ENCODE data around the gene FGR. TPM values are rescaled to one million over a fixed set of nuclear protein-coding genes. Genes with fewer than 3 reads are reported as not detected.
A peak's percentile ranks its signal among the peaks of the same experiment; 100 is the strongest.
"Not testable (repeated sequence)": the region's sequence is repeated elsewhere in the genome, so short reads cannot be mapped to it uniquely, and the experiment has no call there.

The FGR gene
- total and polyA plus RNA-seq, 2 donors = 3.4 to 15.8 TPM

GRCh38 chr1:27635396-27636142, 584 bp upstream of the FGR start:
- H3K4me1 ChIP-seq (ENCODE audit: insufficient read depth) = no peaks in the 10 kb centered on the region
- 85% methylated on average over 11 of the region's 11 CpGs for WGBS
- no peaks in the 10 kb centered on the region for H3K36me3 ChIP-seq (ENCODE audit: insufficient read depth)
- no peak overlapping the region for H3K4me3 ChIP-seq (ENCODE audit: low read depth, low read length)
- no peak for DNase-seq (ENCODE audit: extremely low spot score)
- no peak overlapping the region for H3K27ac ChIP-seq (ENCODE audit: low read depth)

GRCh38 chr1:27634177-27634984, 604 bp downstream of the FGR start:
- Histone ChIP-seq H3K27ac (ENCODE audit: low read depth) (peak overlapping the region; percentile 28), H3K4me1 (ENCODE audit: insufficient read depth) (no peaks in the 10 kb centered on the region)

GRCh38 chr1:27633640-27634176, 1.3 kb downstream of the FGR start:
- 30% methylated on average over 17 of the region's 17 CpGs for WGBS
- no peak for DNase-seq (ENCODE audit: extremely low spot score)
- no peaks in the 10 kb centered on the region for H3K4me1 ChIP-seq (ENCODE audit: insufficient read depth)
- H3K36me3 ChIP-seq (ENCODE audit: insufficient read depth) = no peaks in the 10 kb centered on the region
- H3K27ac ChIP-seq (ENCODE audit: low read depth) = peak overlapping the region; percentile 28
- peak overlapping the region; percentile 46 for H3K4me3 ChIP-seq (ENCODE audit: low read depth, low read length)

More at GRCh38 chr1:27634177-27634984, 604 bp downstream of the FGR start:
- H3K4me3 ChIP-seq (ENCODE audit: low read depth, low read length) = peak overlapping the region; percentile 46
- DNase-seq (ENCODE audit: extremely low spot score) = no peak
- H3K36me3 ChIP-seq (ENCODE audit: insufficient read depth) = no peaks in the 10 kb centered on the region
- WGBS = 6% methylated on average over 63 of the region's 63 CpGs

GRCh38 chr1:27633298-27633610, 1.7 kb downstream of the FGR start:
- 91% methylated on average over 5 of the region's 5 CpGs for WGBS
- H3K4me3 ChIP-seq (ENCODE audit: low read depth, low read length) = no peak overlapping the region
- no peaks in the 10 kb centered on the region for H3K4me1 ChIP-seq (ENCODE audit: insufficient read depth)
- no peak for DNase-seq (ENCODE audit: extremely low spot score)
- no peaks in the 10 kb centered on the region for H3K36me3 ChIP-seq (ENCODE audit: insufficient read depth)
- H3K27ac ChIP-seq (ENCODE audit: low read depth) = no peak overlapping the region

GRCh38 chr1:27632387-27633297, 2.3 kb downstream of the FGR start:
- DNase-seq (ENCODE audit: extremely low spot score) = no peak
- H3K4me3 ChIP-seq (ENCODE audit: low read depth, low read length) = no peak overlapping the region
- H3K36me3 ChIP-seq (ENCODE audit: insufficient read depth) = no peaks in the 10 kb centered on the region
- peak overlapping the region; percentile 15 for H3K27ac ChIP-seq (ENCODE audit: low read depth)
- WGBS = 77% methylated on average over 14 of the region's 14 CpGs
- H3K4me1 ChIP-seq (ENCODE audit: insufficient read depth) = no peaks in the 10 kb centered on the region

GRCh38 chr1:27630859-27631491, 4.0 kb downstream of the FGR start:
- DNase-seq (ENCODE audit: extremely low spot score) = no peak
- no peaks in the 10 kb centered on the region for H3K4me1 ChIP-seq (ENCODE audit: insufficient read depth)
- 66% methylated on average over 5 of the region's 5 CpGs for WGBS
- H3K27ac ChIP-seq (ENCODE audit: low read depth) = no peak overlapping the region
- no peaks in the 10 kb centered on the region for H3K36me3 ChIP-seq (ENCODE audit: insufficient read depth)
- no peak overlapping the region for H3K4me3 ChIP-seq (ENCODE audit: low read depth, low read length)

- H3K4me3 ChIP-seq (ENCODE audit: low read depth, low read length) = no peak overlapping the region
- WGBS = 63% methylated on average over 3 of the region's 3 CpGs
- DNase-seq (ENCODE audit: extremely low spot score) = no peak
- H3K36me3 ChIP-seq (ENCODE audit: insufficient read depth) = no peaks in the 10 kb centered on the region
- peak overlapping the region; percentile 24 for H3K27ac ChIP-seq (ENCODE audit: low read depth)
- no peaks in the 10 kb centered on the region for H3K4me1 ChIP-seq (ENCODE audit: insufficient read depth)
These were observed 6.3 kb downstream of the FGR start for GRCh38 chr1:27628712-27629111.

GRCh38 chr1:27627733-27628132, 7.3 kb downstream of the FGR start:
- not testable (repeated sequence) for H3K4me3 ChIP-seq (ENCODE audit: low read depth, low read length)

GRCh38 chr1:27627061-27627460, 7.9 kb downstream of the FGR start:
- Histone ChIP-seq H3K36me3 (ENCODE audit: insufficient read depth) (no peaks in the 10 kb centered on the region), H3K27ac (ENCODE audit: low read depth) (no peak overlapping the region), H3K4me1 (ENCODE audit: insufficient read depth) (no peaks in the 10 kb centered on the region), H3K4me3 (ENCODE audit: low read depth, low read length) (no peak overlapping the region)
- no peak for DNase-seq (ENCODE audit: extremely low spot score)
- 91% methylated on average over 5 of the region's 5 CpGs for WGBS

More at GRCh38 chr1:27627733-27628132, 7.3 kb downstream of the FGR start:
- not testable (repeated sequence) for H3K4me1 ChIP-seq (ENCODE audit: insufficient read depth); H3K36me3 ChIP-seq (ENCODE audit: insufficient read depth); H3K27ac ChIP-seq (ENCODE audit: low read depth); DNase-seq (ENCODE audit: extremely low spot score)
- WGBS = 92% methylated on average over 4 of the region's 4 CpGs

- Histone ChIP-seq H3K27ac (ENCODE audit: low read depth) (no peak overlapping the region), H3K4me1 (ENCODE audit: insufficient read depth) (no peaks in the 10 kb centered on the region), H3K36me3 (ENCODE audit: insufficient read depth) (no peaks in the 10 kb centered on the region), H3K4me3 (ENCODE audit: low read depth, low read length) (no peak overlapping the region)
- no peak for DNase-seq (ENCODE audit: extremely low spot score)
- 83% methylated on average over 11 of the region's 11 CpGs for WGBS
These were observed 8.7 kb downstream of the FGR start for GRCh38 chr1:27626031-27626935.

- Histone ChIP-seq H3K4me3 (ENCODE audit: low read depth, low read length) (no peak overlapping the region), H3K36me3 (ENCODE audit: insufficient read depth) (no peaks in the 10 kb centered on the region), H3K27ac (ENCODE audit: low read depth) (peak overlapping the region; percentile 41), H3K4me1 (ENCODE audit: insufficient read depth) (no peaks in the 10 kb centered on the region)
- no peak for DNase-seq (ENCODE audit: extremely low spot score)
- WGBS = 61% methylated on average over 7 of the region's 7 CpGs
These were observed 10.4 kb downstream of the FGR start for GRCh38 chr1:27624467-27625178.
